Keratinocyte (primary cell): ENCODE measurements around the gene ARHGAP1. TPM values are rescaled to one million over a fixed set of nuclear protein-coding genes. Genes with fewer than 3 reads are reported as not detected.

Experiments used
- DNase-seq: peaks from one replicate; pipeline ENCODE4 v3.0.0-alpha.2; 2011; ENCODE audit warnings: low read depth, missing footprints, low spot score
- FAIRE-seq: peaks from 2 replicates; lab custom pipeline; 2011; peaks lifted over from hg19 to GRCh38; lab: Jason Lieb, UNC
- H2AFZ ChIP-seq: 2 replicates; pipeline ENCODE4 v1.6.0; 2012; ENCODE audit warnings: low read length, control low read depth, inconsistent platforms; ENCODE audit not compliant: control insufficient read depth
- H3K27ac ChIP-seq: 2 replicates; pipeline ENCODE4 v1.5.1; 2011; ENCODE audit warnings: low read length; ENCODE audit not compliant: control insufficient read depth, insufficient read depth
- H3K27me3 ChIP-seq: 3 replicates; pipeline ENCODE4 v1.6.0; 2011; ENCODE audit warnings: low read length; ENCODE audit not compliant: control insufficient read depth, insufficient read depth; ENCODE audit errors: extremely low read depth
- H3K36me3 ChIP-seq, 2 experiments: 2 replicates in 1 of 2; 3 replicates in 1 of 2; pipeline ENCODE4 v1.5.1; 2011; ENCODE audit warnings: low read length in 2 of 2, mild to moderate bottlenecking in 1 of 2; ENCODE audit not compliant: control insufficient read depth in 2 of 2, insufficient read depth in 2 of 2; ENCODE audit errors: extremely low read depth in 1 of 2
- H3K4me1 ChIP-seq: 3 replicates; pipeline ENCODE4 v1.5.1; 2011; ENCODE audit warnings: low read length; ENCODE audit not compliant: control insufficient read depth, insufficient read depth; ENCODE audit errors: extremely low read depth
- H3K4me2 ChIP-seq: 3 replicates; pipeline ENCODE4 v1.6.0; 2011; ENCODE audit warnings: low read depth, low read length; ENCODE audit not compliant: control insufficient read depth, insufficient read depth; ENCODE audit errors: extremely low read depth
- H3K4me3 ChIP-seq, 3 experiments: fragments of 200-600 bp in 1 of 3; sonication (generic) in 1 of 3; 2 replicates in 2 of 3; 3 replicates in 1 of 3; pipeline ENCODE4 v1.5.1; 2011 to 2016; ENCODE audit warnings: low read length in 3 of 3, mild to moderate bottlenecking in 3 of 3, control low read depth in 2 of 3, inconsistent platforms in 1 of 3, low read depth in 1 of 3, mixed read lengths in 1 of 3, mixed run types in 1 of 3, moderate library complexity in 1 of 3; ENCODE audit not compliant: control insufficient read depth in 2 of 3, insufficient read depth in 2 of 3; ENCODE audit errors: extremely low read depth in 1 of 3
- H3K79me2 ChIP-seq: 2 replicates; pipeline ENCODE4 v1.6.0; 2012; ENCODE audit warnings: low read length; ENCODE audit not compliant: control insufficient read depth, insufficient read depth
- H3K9ac ChIP-seq: 3 replicates; pipeline ENCODE4 v1.6.0; 2011; ENCODE audit warnings: low read length; ENCODE audit not compliant: control insufficient read depth, insufficient read depth; ENCODE audit errors: extremely low read depth
- H3K9me1 ChIP-seq: 3 replicates; pipeline ENCODE4 v1.6.0; 2011; ENCODE audit warnings: low read length; ENCODE audit not compliant: control insufficient read depth, insufficient read depth; ENCODE audit errors: extremely low read depth
- H3K9me3 ChIP-seq: 2 replicates; pipeline ENCODE4 v1.5.1; 2012; ENCODE audit warnings: low read depth, low read length; ENCODE audit not compliant: control insufficient read depth
- H4K20me1 ChIP-seq: 3 replicates; pipeline ENCODE4 v1.6.0; 2011; ENCODE audit warnings: low read length; ENCODE audit not compliant: control insufficient read depth, insufficient read depth; ENCODE audit errors: extremely low read depth
- EZH2 ChIP-seq: IDR thresholded peaks from one replicate; pipeline ENCODE4 v1.6.1; 2012; ENCODE audit warnings: inconsistent platforms, mild to moderate bottlenecking, low read length, moderate library complexity
- dilution Hi-C: fragments of 300-500 bp; cut with MboI; formaldehyde crosslinking; loops from one replicate; pipeline ENCODE4 v1.7.0; 2020; ENCODE audit warnings: low sequenced_read_pairs; ENCODE audit not compliant: extremely low pct_ligation_motif_present
- polyA plus RNA-seq, 5 experiments: library from polyadenylated mRNA; depleted of rRNA in 3 of 5; stranded (reverse) in 3 of 5; stranded (forward) in 1 of 5; unstranded in 1 of 5; fragments of >200 nt; gene quantifications; 1 replicate in 1 of 5; 2 replicates in 3 of 5; 3 replicates in 1 of 5; pipeline versions ENCODE4 v1.2.1 to v1.2.3, GENCODE V29; 2011 to 2012; ENCODE audit warnings: missing spikeins in 2 of 5, low read depth in 1 of 5, low replicate concordance in 1 of 5
- TF ChIP-seq, protein P1 (sequence below), 3 experiments: IDR thresholded peaks in 1 of 3; conservative IDR thresholded peaks in 1 of 3; optimal IDR thresholded peaks in 1 of 3; 2 replicates in 2 of 3; 3 replicates in 1 of 3; pipeline versions ENCODE3 to v1.5.1; 2011; ENCODE audit warnings: low read length in 3 of 3, mild to moderate bottlenecking in 3 of 3, moderate library complexity in 2 of 3, control low read depth in 1 of 3, inconsistent platforms in 1 of 3; ENCODE audit not compliant: insufficient read depth in 2 of 3; ENCODE audit errors: extremely low read depth in 1 of 3

ARHGAP1 gene
- polyA plus RNA-seq, 1 donor (not counting 4 experiments of a cell fraction or from before 2014, with no cell fraction given), result 19.5 TPM

- Histone ChIP-seq H3K9me3 (no peaks in the 10 kb centered on the region), H4K20me1 (no peaks in the 10 kb centered on the region), H3K9me1 (no peaks in the 10 kb centered on the region), H3K27me3 (no peaks in the 10 kb centered on the region), H3K36me3 (peaks cover 29 to 55% of the 10 kb centered on the region in 2 experiments), H3K9ac (no peak overlapping the region), H3K4me2 (no peak overlapping the region), H3K79me2 (no peaks in the 10 kb centered on the region), H3K27ac (no peak overlapping the region), H3K4me1 (no peaks in the 10 kb centered on the region), H3K4me3 (no peak overlapping the region), H2AFZ (no peak overlapping the region)
- TF ChIP-seq, protein P1, sequence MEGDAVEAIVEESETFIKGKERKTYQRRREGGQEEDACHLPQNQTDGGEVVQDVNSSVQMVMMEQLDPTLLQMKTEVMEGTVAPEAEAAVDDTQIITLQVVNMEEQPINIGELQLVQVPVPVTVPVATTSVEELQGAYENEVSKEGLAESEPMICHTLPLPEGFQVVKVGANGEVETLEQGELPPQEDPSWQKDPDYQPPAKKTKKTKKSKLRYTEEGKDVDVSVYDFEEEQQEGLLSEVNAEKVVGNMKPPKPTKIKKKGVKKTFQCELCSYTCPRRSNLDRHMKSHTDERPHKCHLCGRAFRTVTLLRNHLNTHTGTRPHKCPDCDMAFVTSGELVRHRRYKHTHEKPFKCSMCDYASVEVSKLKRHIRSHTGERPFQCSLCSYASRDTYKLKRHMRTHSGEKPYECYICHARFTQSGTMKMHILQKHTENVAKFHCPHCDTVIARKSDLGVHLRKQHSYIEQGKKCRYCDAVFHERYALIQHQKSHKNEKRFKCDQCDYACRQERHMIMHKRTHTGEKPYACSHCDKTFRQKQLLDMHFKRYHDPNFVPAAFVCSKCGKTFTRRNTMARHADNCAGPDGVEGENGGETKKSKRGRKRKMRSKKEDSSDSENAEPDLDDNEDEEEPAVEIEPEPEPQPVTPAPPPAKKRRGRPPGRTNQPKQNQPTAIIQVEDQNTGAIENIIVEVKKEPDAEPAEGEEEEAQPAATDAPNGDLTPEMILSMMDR (optimal IDR thresholded peaks at IDR 0.05 in 1 of 3, IDR thresholded peaks at IDR 0.05 in 1 of 3, conservative IDR thresholded peaks at IDR 0.05 in 1 of 3; ENCODE audit: extremely low read depth in 1 of 3, insufficient read depth in 2 of 3, low read length in 3 of 3), result no peak
- TF ChIP-seq EZH2, result no peak
- FAIRE-seq (no peak), DNase-seq (no peak)
- dilution Hi-C loops, result no loop called here
Measured at GRCh38 chr11:46743693-46744339, 43.4 kb upstream of the ARHGAP1 start.

DNA sequence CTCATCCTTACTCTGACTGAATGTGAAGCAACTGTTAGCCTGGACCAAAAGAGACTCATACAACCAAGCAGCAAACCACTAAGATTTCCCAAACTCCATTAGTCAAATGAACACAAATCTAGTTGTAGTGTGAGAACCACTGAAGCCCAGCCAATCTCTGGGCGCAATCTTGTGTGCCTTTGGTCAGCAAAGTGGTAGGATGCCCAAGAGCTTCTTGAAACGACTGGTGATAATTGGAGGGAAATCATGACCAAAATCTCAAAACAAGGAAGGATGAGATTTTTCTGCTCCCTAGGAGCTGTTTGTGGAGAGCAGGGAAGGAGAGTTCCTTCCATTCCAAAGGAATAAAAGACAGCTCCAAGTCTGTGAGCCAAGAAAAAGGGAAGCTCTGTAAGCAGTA lies 42.6 kb upstream of the ARHGAP1 start:
- no peak for TF ChIP-seq EZH2
- TF ChIP-seq, protein P1 (optimal IDR thresholded peaks at IDR 0.05 in 1 of 3, IDR thresholded peaks at IDR 0.05 in 1 of 3, conservative IDR thresholded peaks at IDR 0.05 in 1 of 3; ENCODE audit: extremely low read depth in 1 of 3, insufficient read depth in 2 of 3, low read length in 3 of 3), result no peak
- Histone ChIP-seq H3K4me3 (no peak overlapping the region), H4K20me1 (no peaks in the 10 kb centered on the region), H3K4me2 (no peak overlapping the region), H3K27me3 (no peaks in the 10 kb centered on the region), H3K36me3 (peaks cover 27 to 52% of the 10 kb centered on the region in 2 experiments), H2AFZ (no peak overlapping the region), H3K9me3 (no peaks in the 10 kb centered on the region), H3K79me2 (no peaks in the 10 kb centered on the region), H3K9me1 (no peaks in the 10 kb centered on the region), H3K27ac (no peak overlapping the region), H3K4me1 (no peaks in the 10 kb centered on the region), H3K9ac (no peak overlapping the region)
- DNase-seq (no peak), FAIRE-seq (no peak)
- dilution Hi-C loops, result no loop called here
